ENCODE data around the gene TPM4. TPM values are rescaled to one million over a fixed set of nuclear protein-coding genes. Genes with fewer than 3 reads are reported as not detected.
A peak's percentile ranks its signal among the peaks of the same experiment; 100 is the strongest.

Gene TPM4
- total RNA-seq, 2 experiments from 2014 or later, result 362 to 416 TPM

DNA sequence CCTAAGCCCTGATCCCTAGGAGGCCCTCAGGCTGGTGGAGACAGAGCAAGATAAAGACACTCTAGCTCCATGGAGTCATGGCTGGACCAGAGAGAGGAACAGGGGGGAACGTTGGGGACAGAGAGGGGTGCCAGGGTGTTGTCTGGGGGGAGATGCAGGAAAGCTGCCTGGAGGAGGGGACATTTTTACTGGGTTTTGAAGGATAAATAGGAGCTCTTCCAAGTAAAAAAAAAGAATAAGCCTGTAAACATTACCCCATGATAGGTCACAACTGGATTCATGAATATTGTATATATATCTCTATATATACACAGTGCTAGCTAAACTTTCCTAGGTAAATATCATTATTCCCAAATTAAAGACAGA is 67.9 kb downstream of the TPM4 start:
- peaks cover 2% of the 10 kb centered on the region for H3K9me3 Mint-ChIP-seq (ENCODE audit: low read depth)
- DNase-seq (no peak), ATAC-seq (peak; percentile 17)
- intact Hi-C loops (cut with DNase I, micrococcal nuclease), result no loop called here
- ChIA-PET POLR2A (interaction anchor here (2.4 kb wide), 1 partner anchor 9 kb away, joined by 6 read pairs; no protein-coding TSS in a partner anchor), CTCF (interaction anchor here (0.7 to 2.0 kb wide), 3 partner anchors 25 to 103 kb away, joined by 4 to 9 read pairs (median 5); no protein-coding TSS in a partner anchor)
- no peaks in the 10 kb centered on the region for H3K27me3 Mint-ChIP-seq
- H3K36me3 Mint-ChIP-seq (ENCODE audit: low read depth), result peaks cover 10% of the 10 kb centered on the region
- H3K4me1 Mint-ChIP-seq, result peaks cover 24% of the 10 kb centered on the region
- peak overlapping the region; percentile 94 for H3K4me3 Mint-ChIP-seq
- H3K27ac Mint-ChIP-seq, result peak overlapping the region; percentile 93

- POLR2A ChIA-PET, result interaction anchor here (1.1 to 1.4 kb wide), 2 partner anchors 10 to 35 kb away, joined by 3 to 4 read pairs; partner anchors contain the start of gene RAB8A
Measured at GRCh38 chr19:16146112-16146511, 69.8 kb downstream of the TPM4 start.

DNA sequence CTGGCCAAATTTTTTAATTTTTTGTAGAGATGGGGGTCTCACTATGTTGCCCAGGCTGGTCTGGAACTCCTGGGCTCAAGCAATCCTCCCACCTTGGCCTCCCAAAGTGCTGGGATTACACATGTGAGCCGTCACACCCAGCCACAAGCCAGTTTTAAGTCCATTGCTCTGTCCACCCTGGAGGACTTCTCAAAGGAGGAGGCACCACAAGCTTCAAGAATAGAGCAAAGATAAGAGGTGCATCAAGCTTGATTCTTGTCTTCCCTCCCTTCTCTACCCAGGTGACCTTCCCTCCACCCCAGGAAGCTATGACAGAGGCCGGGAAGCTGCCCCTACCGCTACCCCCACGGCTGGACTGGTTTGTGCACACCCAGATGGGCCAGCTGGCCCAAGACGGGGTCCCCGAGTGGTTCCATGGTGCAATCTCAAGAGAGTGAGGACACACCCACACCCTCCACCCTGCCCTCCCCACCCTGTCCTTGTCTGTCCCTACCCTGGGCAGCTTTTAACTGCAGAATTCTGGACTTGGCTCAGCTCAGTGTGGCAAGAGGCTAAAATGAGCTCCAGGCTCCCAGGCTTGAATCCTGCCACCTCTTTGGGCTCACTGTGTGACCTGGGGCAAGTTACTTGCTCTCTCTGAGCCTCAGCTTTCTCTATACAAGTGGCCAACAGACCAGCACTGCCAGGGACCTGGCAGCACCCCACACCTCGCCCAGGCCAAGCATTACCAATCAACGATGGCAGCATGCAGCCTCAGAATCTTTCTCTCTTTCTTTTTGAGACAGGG is 72.3 kb downstream of the TPM4 start:
- Mint-ChIP-seq H3K27ac (no peak overlapping the region), H3K9me3 (ENCODE audit: low read depth) (no peaks in the 10 kb centered on the region)
- POLR2A ChIA-PET, result interaction anchor here (1.0 kb wide), 1 partner anchor 37 kb away, joined by 3 read pairs; no protein-coding TSS in a partner anchor

More at GRCh38 chr19:16146112-16146511, 69.8 kb downstream of the TPM4 start:
- peaks cover 11% of the 10 kb centered on the region for H3K36me3 Mint-ChIP-seq (ENCODE audit: low read depth)
- H3K27me3 Mint-ChIP-seq, result no peaks in the 10 kb centered on the region
- peaks cover 2% of the 10 kb centered on the region for H3K9me3 Mint-ChIP-seq (ENCODE audit: low read depth)
- H3K27ac Mint-ChIP-seq, result no peak overlapping the region
- DNase-seq (no peak), ATAC-seq (no peak)
- intact Hi-C loops (cut with DNase I, micrococcal nuclease), result no loop called here
- CTCF ChIA-PET, result no interaction called here
- H3K4me1 Mint-ChIP-seq, result peaks cover 24% of the 10 kb centered on the region
- H3K4me3 Mint-ChIP-seq, result peak overlapping the region; percentile 17

More for the DNA sequence above, 72.3 kb downstream of the TPM4 start:
- Mint-ChIP-seq H3K36me3 (ENCODE audit: low read depth) (peaks cover 24% of the 10 kb centered on the region), H3K4me1 (peaks cover 15% of the 10 kb centered on the region), H3K4me3 (no peak overlapping the region), H3K27me3 (no peaks in the 10 kb centered on the region)
- ATAC-seq (no peak), DNase-seq (no peak)
- CTCF ChIA-PET, result interaction anchor here (1.4 to 2.6 kb wide), 2 partner anchors 14 to 107 kb away, joined by 5 to 12 read pairs; no protein-coding TSS in a partner anchor
- intact Hi-C loops (cut with DNase I, micrococcal nuclease), result no loop called here

Other genes starting within 250 kb of the TPM4 start
- gene CYP4F2, start 178.4 kb upstream of the TPM4 start, total RNA-seq, result not detected
- not detected for gene CYP4F11, start 142.0 kb upstream of the TPM4 start, total RNA-seq
- gene OR10H4, start 127.5 kb upstream of the TPM4 start, total RNA-seq, result not detected
- 100 to 1,000 TPM; 165 to 218 TPM for gene RAB8A, start 35.4 kb downstream of the TPM4 start, total RNA-seq
- 10 to 100 TPM; 31.2 to 38.2 TPM for gene HSH2D, start 67.2 kb downstream of the TPM4 start, total RNA-seq
- gene CIB3, start 97.0 kb downstream of the TPM4 start, total RNA-seq, result not detected
- 10 to 100 TPM; 46.3 to 48.2 TPM for gene FAM32A, start 108.9 kb downstream of the TPM4 start, total RNA-seq
- 10 to 100 TPM; 61.8 to 92.0 TPM for gene AP1M1, start 121.4 kb downstream of the TPM4 start, total RNA-seq
- gene KLF2, start 248.3 kb downstream of the TPM4 start, total RNA-seq, result under 1 TPM; 0.57 to 0.90 TPM